ENCODE results near the gene FXYD4. TPM values are rescaled to one million over a fixed set of nuclear protein-coding genes. Genes with fewer than 3 reads are reported as not detected.
A peak's percentile ranks its signal among the peaks of the same experiment; 100 is the strongest.

FXYD4 gene
- total and polyA plus RNA-seq, 4 experiments from 2014 or later, result not detected

DNA sequence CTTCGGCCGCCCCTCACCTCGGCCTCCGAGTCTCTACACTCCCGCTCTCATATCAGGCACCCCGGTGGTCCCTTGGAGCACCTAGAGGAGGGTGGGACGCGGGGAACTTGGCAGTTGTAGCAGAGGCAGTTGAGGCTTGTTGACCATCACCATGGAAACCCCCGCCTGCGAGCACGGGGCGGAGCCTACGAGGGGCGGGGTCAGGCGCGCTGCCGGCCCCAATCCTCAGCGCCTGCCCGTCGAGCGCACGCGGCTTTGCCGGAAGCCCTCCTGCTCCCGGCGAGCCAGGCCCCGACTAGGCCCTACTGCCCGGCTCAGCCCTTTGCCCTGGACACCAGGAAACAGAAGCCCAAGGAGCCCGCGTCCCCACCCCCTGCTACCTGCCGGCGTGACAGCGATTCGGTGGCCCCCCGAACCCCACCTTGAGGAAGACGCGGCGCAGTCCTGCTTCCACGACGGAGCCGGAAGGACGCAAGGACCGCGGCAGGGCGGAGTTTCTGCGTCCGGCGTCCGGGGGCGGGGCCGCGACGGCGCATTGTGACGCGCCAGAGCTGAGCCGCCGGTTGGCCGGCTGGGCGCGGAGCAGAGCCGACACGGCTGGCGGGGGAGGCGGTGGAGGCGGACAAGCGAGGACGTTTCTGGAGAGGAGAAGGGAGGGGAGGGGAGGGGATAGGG is 37.4 kb downstream of the FXYD4 start, which contains the start of gene HNRNPF:
Gene HNRNPF, minus strand, starts transcription at position 477 of the 675 bp plus-strand sequence. CDS start 21,302 bp downstream, outside the sequence.
- Histone ChIP-seq H3K27me3 (ENCODE audit: insufficient read depth, low read length) (no peaks in the 10 kb centered on the region), H3K36me3 (ENCODE audit: insufficient read depth, low read length) (no peaks in the 10 kb centered on the region), H3K4me3 (ENCODE audit: low read length in 2 of 2) (peak within 1 kb of the TSS; percentile 83 to 85), H3K4me1 (ENCODE audit: insufficient read depth, low read length) (peaks cover 28% of the 10 kb centered on the region), H3K9me3 (ENCODE audit: control insufficient read depth in 1 of 2, low read length in 2 of 2) (no peaks in the 10 kb centered on the region), H3K27ac (ENCODE audit: low read depth, low read length) (peak within 1 kb of the TSS; percentile 100)
- Mint-ChIP-seq H3K36me3 (peaks cover 5 to 23% of the 10 kb centered on the region in 2 donors), H3K27me3 (no peaks in the 10 kb centered on the region), H3K9me3 (peaks cover 0 to 2% (median 0%) of the 10 kb centered on the region in 8 donors), H3K4me1 (peaks cover 10 to 43% (median 18%) of the 10 kb centered on the region in 4 donors), H3K4me3 (peak within 1 kb of the TSS; percentile 94 to 100 (median 98)), H3K27ac (peak within 1 kb of the TSS; percentile 93 to 100 (median 99))
- ChIA-PET CTCF (ENCODE audit: partially characterized antibody) (interaction anchor here (1.3 to 2.5 kb wide), 3 partner anchors 10 to 16 kb away, joined by 4 to 18 read pairs (median 5); no protein-coding TSS in a partner anchor), POLR2A (ENCODE audit: partially characterized antibody) (interaction anchor here (0.8 to 11.9 kb wide), 12 partner anchors 11 to 270 kb away, joined by 3 to 250 read pairs (median 9); partner anchors contain the start of genes CSGALNACT2 and ZNF487)
- intact Hi-C loops (cut with micrococcal nuclease), result loop anchor here (1.0 to 5.0 kb wide), 6 partner anchors 11 to 772 kb away; partner anchors contain the start of genes ZNF239 and ZNF33B
- DNase-seq, result peak; percentile 94 to 98 (median 97)

DNA sequence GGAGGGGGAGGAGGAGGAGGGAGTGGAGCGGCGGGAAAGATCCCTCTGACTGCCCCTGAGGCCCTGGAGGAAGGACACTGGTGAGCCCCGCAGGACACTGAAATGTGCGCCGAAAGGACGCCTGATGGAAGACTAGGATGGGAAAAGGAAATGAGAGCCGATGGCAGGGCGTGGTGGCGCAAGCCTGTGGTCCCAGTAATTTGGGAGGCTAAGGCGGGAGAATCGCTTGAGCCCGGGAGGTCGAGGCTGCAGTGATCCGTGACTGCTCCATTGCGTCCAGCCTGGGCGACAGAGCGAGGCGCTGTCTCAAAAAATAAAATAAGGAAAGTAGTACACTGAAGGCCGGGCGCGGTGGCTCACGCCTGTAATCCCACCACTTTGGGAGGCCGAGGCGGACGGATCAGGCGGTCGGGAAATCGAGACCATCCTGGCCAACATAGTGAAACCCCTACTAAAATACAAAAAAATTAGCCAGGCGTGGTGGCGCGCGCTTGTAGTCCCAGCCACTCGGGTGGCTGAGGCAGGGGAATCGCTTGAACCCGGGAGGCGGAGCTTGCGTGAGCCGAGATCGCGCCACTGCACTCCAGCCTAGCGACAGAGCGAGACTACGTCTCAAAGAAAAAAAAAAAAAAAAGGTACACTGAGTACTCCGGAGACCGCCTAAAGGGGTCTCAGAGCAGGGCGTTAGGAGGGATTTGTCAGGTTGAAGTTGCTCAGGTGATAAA is 38.1 kb downstream of the FXYD4 start:
- peaks cover 21% of the 10 kb centered on the region for H3K4me1 ChIP-seq (ENCODE audit: insufficient read depth, low read length)
- peak overlapping the region; percentile 100 for H3K27ac ChIP-seq (ENCODE audit: low read depth, low read length)
- Mint-ChIP-seq H3K36me3 (peaks cover 3 to 20% of the 10 kb centered on the region in 2 donors), H3K27me3 (no peaks in the 10 kb centered on the region), H3K9me3 (peaks cover 0 to 2% (median 0%) of the 10 kb centered on the region in 8 donors), H3K27ac (peak overlapping the region; percentile 93 to 100 (median 99)), H3K4me1 (peaks cover 10 to 36% (median 14%) of the 10 kb centered on the region in 4 donors), H3K4me3 (peak overlapping the region; percentile 94 to 100 (median 98))
- peak overlapping the region; percentile 63 to 83 for H3K4me3 ChIP-seq (ENCODE audit: low read length in 2 of 2)
- ChIA-PET POLR2A (ENCODE audit: partially characterized antibody) (interaction anchor here (0.8 to 11.9 kb wide), 11 partner anchors 10 to 271 kb away, joined by 3 to 250 read pairs (median 5); partner anchors contain the start of genes CSGALNACT2 and ZNF487), CTCF (ENCODE audit: partially characterized antibody) (interaction anchor here (0.6 to 2.5 kb wide), 6 partner anchors 10 to 116 kb away, joined by 3 to 18 read pairs (median 4); no protein-coding TSS in a partner anchor)
- H3K36me3 ChIP-seq (ENCODE audit: insufficient read depth, low read length), result no peaks in the 10 kb centered on the region
- no peaks in the 10 kb centered on the region for H3K9me3 ChIP-seq (ENCODE audit: control insufficient read depth in 1 of 2, low read length in 2 of 2)
- intact Hi-C loops (cut with micrococcal nuclease), result loop anchor here (1.0 to 5.0 kb wide), 6 partner anchors 11 to 772 kb away; partner anchors contain the start of genes ZNF239 and ZNF33B
- peak; percentile 68 to 85 (median 78) for DNase-seq
- H3K27me3 ChIP-seq (ENCODE audit: insufficient read depth, low read length), result no peaks in the 10 kb centered on the region

DNA sequence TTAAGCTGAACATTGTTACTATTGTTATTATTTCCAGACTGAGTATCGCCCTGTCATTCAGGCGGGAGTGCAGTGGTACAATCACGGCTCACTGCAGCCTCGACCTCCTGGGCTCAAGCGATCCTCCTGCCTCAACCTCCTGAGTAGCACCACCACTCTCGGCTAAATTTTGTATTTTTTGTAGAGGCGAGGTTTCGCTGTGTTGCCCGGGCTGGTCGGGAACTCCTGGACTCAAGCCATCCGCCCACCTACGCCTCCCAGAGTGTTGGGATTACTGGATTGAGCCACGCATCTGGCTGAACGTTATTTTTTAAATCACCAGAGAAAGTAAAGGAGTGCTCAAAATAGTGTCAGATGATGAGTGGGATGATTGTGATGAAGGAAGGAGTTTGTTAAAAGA is 38.9 kb downstream of the FXYD4 start:
- POLR2A ChIA-PET (ENCODE audit: partially characterized antibody), result interaction anchor here (1.7 to 11.9 kb wide), 5 partner anchors 10 to 272 kb away, joined by 13 to 250 read pairs (median 53); partner anchors contain the start of genes CSGALNACT2 and ZNF487
- no peaks in the 10 kb centered on the region for H3K9me3 ChIP-seq (ENCODE audit: control insufficient read depth in 1 of 2, low read length in 2 of 2)
- H3K27ac ChIP-seq (ENCODE audit: low read depth, low read length), result peak overlapping the region; percentile 100
- Mint-ChIP-seq H3K4me3 (peak overlapping the region; percentile 94 to 100 (median 98)), H3K36me3 (peaks cover 0 to 17% of the 10 kb centered on the region in 2 donors), H3K27me3 (no peaks in the 10 kb centered on the region), H3K9me3 (peaks cover 0 to 2% (median 0%) of the 10 kb centered on the region in 8 donors), H3K27ac (peak overlapping the region; percentile 93 to 100 (median 99)), H3K4me1 (peaks cover 6 to 31% (median 10%) of the 10 kb centered on the region in 4 donors)
- CTCF ChIA-PET (ENCODE audit: partially characterized antibody), result interaction anchor here (0.6 to 2.5 kb wide), 6 partner anchors 9 to 117 kb away, joined by 3 to 18 read pairs (median 4); no protein-coding TSS in a partner anchor
- peaks cover 18% of the 10 kb centered on the region for H3K4me1 ChIP-seq (ENCODE audit: insufficient read depth, low read length)
- intact Hi-C loops (cut with micrococcal nuclease), result no loop called here
- H3K4me3 ChIP-seq (ENCODE audit: low read length in 2 of 2), result no peak overlapping the region
- H3K27me3 ChIP-seq (ENCODE audit: insufficient read depth, low read length), result no peaks in the 10 kb centered on the region
- H3K36me3 ChIP-seq (ENCODE audit: insufficient read depth, low read length), result no peaks in the 10 kb centered on the region
- DNase-seq, result no peak

DNA sequence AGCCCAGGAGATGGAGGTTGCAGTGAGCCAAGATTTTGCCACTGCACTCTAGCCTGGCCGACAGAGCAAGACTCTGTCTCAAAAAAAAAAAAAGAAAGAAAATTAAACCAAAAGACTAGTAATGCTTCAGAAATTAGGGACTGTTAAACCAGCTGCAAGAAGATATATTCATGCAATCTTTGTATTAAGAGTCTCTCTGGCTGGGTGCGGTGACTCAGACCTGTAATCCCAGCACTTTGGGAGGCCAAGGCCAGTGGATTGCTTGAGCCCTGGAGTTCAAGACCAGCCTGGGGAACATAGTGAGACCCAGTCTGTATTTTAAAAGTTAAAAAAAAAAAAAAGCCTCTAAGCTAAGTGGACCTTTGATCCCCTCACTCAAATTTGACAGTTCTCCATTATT is 40.1 kb downstream of the FXYD4 start:
- peak overlapping the region in 4 of 7 donors; percentile 46 to 93 (median 77) for H3K27ac Mint-ChIP-seq
- Histone ChIP-seq H3K36me3 (ENCODE audit: insufficient read depth, low read length) (no peaks in the 10 kb centered on the region), H3K4me3 (ENCODE audit: low read length in 2 of 2) (no peak overlapping the region), H3K27me3 (ENCODE audit: insufficient read depth, low read length) (no peaks in the 10 kb centered on the region), H3K9me3 (ENCODE audit: control insufficient read depth in 1 of 2, low read length in 2 of 2) (no peaks in the 10 kb centered on the region), H3K4me1 (ENCODE audit: insufficient read depth, low read length) (peaks cover 9% of the 10 kb centered on the region), H3K27ac (ENCODE audit: low read depth, low read length) (no peak overlapping the region)
- H3K36me3 Mint-ChIP-seq, result peaks cover 0 to 13% of the 10 kb centered on the region in 2 donors
- DNase-seq, result no peak
- POLR2A ChIA-PET (ENCODE audit: partially characterized antibody), result interaction anchor here (11.9 kb wide), 1 partner anchor 16 kb away, joined by 250 read pairs; no protein-coding TSS in a partner anchor
- CTCF ChIA-PET (ENCODE audit: partially characterized antibody), result interaction anchor here (1.9 kb wide), 1 partner anchor 26 kb away, joined by 7 read pairs; the partner anchor contains the start of gene ZNF487
- peak overlapping the region in 1 of 8 donors; percentile 10 for H3K4me3 Mint-ChIP-seq
- intact Hi-C loops (cut with micrococcal nuclease), result no loop called here
- peaks cover 0 to 2% (median 0%) of the 10 kb centered on the region in 8 donors for H3K9me3 Mint-ChIP-seq
- no peaks in the 10 kb centered on the region for H3K27me3 Mint-ChIP-seq
- peaks cover 6 to 31% (median 10%) of the 10 kb centered on the region in 4 donors for H3K4me1 Mint-ChIP-seq

DNA sequence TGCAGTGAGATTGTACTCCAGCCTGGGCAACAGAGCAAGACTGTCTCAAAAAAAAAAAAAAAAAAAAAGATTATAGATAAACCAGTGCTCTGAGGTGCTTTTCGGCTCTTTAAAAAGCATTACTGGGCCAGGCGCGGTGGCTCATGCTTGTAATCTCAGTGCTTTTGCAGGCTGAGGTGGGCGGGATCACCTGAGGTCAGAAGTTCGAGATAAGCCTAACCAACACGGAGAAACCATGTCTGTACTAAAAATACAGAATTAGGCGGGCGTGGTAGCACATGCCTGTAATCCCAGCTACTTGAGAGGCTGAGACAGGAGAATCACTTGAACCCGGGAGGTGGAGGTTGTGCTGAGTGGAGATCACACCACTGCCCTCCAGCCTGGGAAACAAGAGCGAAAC is 44.1 kb downstream of the FXYD4 start:
- Histone ChIP-seq H3K4me1 (ENCODE audit: insufficient read depth, low read length) (peaks cover 24% of the 10 kb centered on the region), H3K9me3 (ENCODE audit: control insufficient read depth in 1 of 2, low read length in 2 of 2) (no peaks in the 10 kb centered on the region), H3K4me3 (ENCODE audit: low read length in 2 of 2) (no peak overlapping the region), H3K27me3 (ENCODE audit: insufficient read depth, low read length) (no peaks in the 10 kb centered on the region), H3K36me3 (ENCODE audit: insufficient read depth, low read length) (no peaks in the 10 kb centered on the region), H3K27ac (ENCODE audit: low read depth, low read length) (no peak overlapping the region)
- peaks cover 12 to 36% (median 20%) of the 10 kb centered on the region in 4 donors for H3K4me1 Mint-ChIP-seq
- DNase-seq, result no peak
- H3K27ac Mint-ChIP-seq, result peak overlapping the region in 2 of 7 donors; percentile 8 to 89
- no peaks in the 10 kb centered on the region for H3K27me3 Mint-ChIP-seq
- intact Hi-C loops (cut with micrococcal nuclease), result no loop called here
- H3K9me3 Mint-ChIP-seq, result no peaks in the 10 kb centered on the region
- H3K4me3 Mint-ChIP-seq, result no peak overlapping the region
- ChIA-PET POLR2A (ENCODE audit: partially characterized antibody) (interaction anchor here (0.9 kb wide), 1 partner anchor 37 kb away, joined by 3 read pairs; no protein-coding TSS in a partner anchor), CTCF (ENCODE audit: partially characterized antibody) (no interaction called here)
- H3K36me3 Mint-ChIP-seq, result peaks cover 0 to 1% of the 10 kb centered on the region in 2 donors

DNA sequence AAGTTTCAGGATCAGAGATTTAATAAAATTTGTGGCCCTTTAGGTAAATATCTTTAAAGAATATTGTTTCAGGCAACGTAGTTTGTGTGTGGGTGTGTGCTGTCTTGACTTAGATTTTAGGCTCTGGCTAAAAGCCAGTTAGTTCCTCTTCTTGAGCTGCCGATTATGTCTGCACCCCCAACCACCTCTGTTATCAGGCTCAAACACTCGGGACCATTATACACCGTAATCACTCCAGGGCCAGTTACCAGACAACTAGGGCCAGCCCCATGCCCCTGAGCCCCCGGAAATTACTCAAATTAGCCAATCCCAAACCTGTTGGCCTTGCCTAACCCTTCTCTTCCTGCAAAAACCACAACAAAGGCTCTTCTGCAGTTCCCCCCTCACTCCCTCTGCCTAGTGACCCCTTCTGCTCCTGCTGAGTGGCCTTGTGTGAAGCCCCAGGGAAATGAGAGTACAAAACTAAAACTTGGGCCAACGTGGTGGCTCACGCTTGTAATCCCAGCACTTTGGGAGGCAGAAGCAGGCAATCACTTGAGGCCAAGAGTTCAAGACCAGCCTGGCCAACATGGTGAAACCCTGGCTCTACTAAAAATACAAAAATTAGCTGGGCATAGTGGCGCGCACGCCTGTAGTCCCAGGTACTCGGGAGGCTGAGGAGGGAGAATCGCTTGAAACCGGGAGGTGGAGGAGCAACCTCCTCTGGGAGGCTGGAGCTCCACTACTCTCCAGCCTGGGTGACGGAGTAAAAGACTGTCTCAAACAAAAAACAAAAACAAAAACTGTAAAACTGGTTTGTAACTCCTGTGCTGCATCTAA is 46.7 kb downstream of the FXYD4 start:
- Mint-ChIP-seq H3K4me1 (peaks cover 17 to 48% (median 30%) of the 10 kb centered on the region in 4 donors), H3K9me3 (no peaks in the 10 kb centered on the region), H3K4me3 (peak overlapping the region; percentile 47 to 86 (median 70)), H3K27ac (peak overlapping the region; percentile 86 to 96 (median 94)), H3K27me3 (no peaks in the 10 kb centered on the region), H3K36me3 (peaks cover 0 to 1% of the 10 kb centered on the region in 2 donors)
- Histone ChIP-seq H3K9me3 (ENCODE audit: control insufficient read depth in 1 of 2, low read length in 2 of 2) (no peaks in the 10 kb centered on the region), H3K4me3 (ENCODE audit: low read length in 2 of 2) (no peak overlapping the region), H3K27ac (ENCODE audit: low read depth, low read length) (peak overlapping the region; percentile 40), H3K36me3 (ENCODE audit: insufficient read depth, low read length) (no peaks in the 10 kb centered on the region), H3K4me1 (ENCODE audit: insufficient read depth, low read length) (peaks cover 36% of the 10 kb centered on the region), H3K27me3 (ENCODE audit: insufficient read depth, low read length) (no peaks in the 10 kb centered on the region)
- CTCF ChIA-PET (ENCODE audit: partially characterized antibody), result interaction anchor here (1.0 to 2.7 kb wide), 5 partner anchors 8 to 28 kb away, joined by 3 to 18 read pairs (median 8); partner anchors contain the start of gene HNRNPF
- intact Hi-C loops (cut with micrococcal nuclease), result no loop called here
- POLR2A ChIA-PET (ENCODE audit: partially characterized antibody), result interaction anchor here (0.7 to 4.9 kb wide), 7 partner anchors 9 to 280 kb away, joined by 3 to 106 read pairs (median 5); partner anchors contain the start of genes CSGALNACT2, HNRNPF and ZNF487
- peak; percentile 46 to 76 (median 53) for DNase-seq

Data from CD4-positive, alpha-beta memory T cell (primary cell).